GM19452 (cell line): Measurements from ENCODE around the gene SPC24.
"Not testable (repeated sequence)": the region's sequence is repeated elsewhere in the genome, so short reads cannot be mapped to it uniquely, and the experiment has no call there.

ENCODE experiments used
- ATAC-seq: cut with Tn5 transposase; IDR thresholded peaks from one replicate; pipeline ENCODE4 v1.9.1; 2021; ENCODE audit not compliant: unreplicated experiment

The SPC24 gene

GRCh38 chr19:11098327-11098726 lies 57.3 kb downstream of the SPC24 start:
- ATAC-seq = no peak

- not testable (repeated sequence) for ATAC-seq
Measured at GRCh38 chr19:11097367-11097766, 58.2 kb downstream of the SPC24 start.

- peak; percentile 54 for ATAC-seq
Measured at GRCh38 chr19:11096210-11096841, 59.3 kb downstream of the SPC24 start.
